Inflammatory macrophage treated with lipopolysaccharide for 1 hour (primary cell): Measurements from ENCODE around the gene GGCX.

Source experiments
- DNase-seq, 2 donors: peaks; one replicate each; pipeline ENCODE4 v3.0.0-alpha.2; 2020 to 2022

The GGCX gene

GRCh38 chr2:85539361-85540132 lies 21.7 kb downstream of the GGCX start:
- DNase-seq = peak; percentile 47 to 57

GRCh38 chr2:85538507-85539360 lies 22.6 kb downstream of the GGCX start, which contains the start of gene MAT2A:
TSS of gene MAT2A (plus strand) at chr2:85539168. CDS start at chr2:85539288, 120 bp downstream.
- DNase-seq = peak; percentile 79 to 92

- DNase-seq = peak; percentile 16 to 29
These were observed 23.4 kb downstream of the GGCX start for GRCh38 chr2:85537600-85538506.

GRCh38 chr2:85536479-85536878 lies 24.8 kb downstream of the GGCX start:
- DNase-seq = peak in 1 of 2 donors; percentile 12

- peak; percentile 50 to 69 for DNase-seq
These were observed 26.4 kb downstream of the GGCX start for GRCh38 chr2:85534881-85535280.

- no peak for DNase-seq
These were observed 27.2 kb downstream of the GGCX start for GRCh38 chr2:85534099-85534498.

- no peak for DNase-seq
These were observed 29.7 kb downstream of the GGCX start for GRCh38 chr2:85531589-85531988.

- DNase-seq = no peak
These were observed 31.5 kb downstream of the GGCX start for GRCh38 chr2:85529809-85530208.

- DNase-seq = no peak
These were observed 32.9 kb downstream of the GGCX start for GRCh38 chr2:85528355-85528754.

- DNase-seq = no peak
These were observed 33.5 kb downstream of the GGCX start for GRCh38 chr2:85527787-85528186.

GRCh38 chr2:85525567-85525966 lies 35.7 kb downstream of the GGCX start:
- DNase-seq = peak in 1 of 2 donors; percentile 34

GRCh38 chr2:85525029-85525428 lies 36.3 kb downstream of the GGCX start:
- DNase-seq = no peak

- no peak for DNase-seq
These were observed 36.9 kb downstream of the GGCX start for GRCh38 chr2:85524336-85524908.

- DNase-seq = no peak
These were observed 37.4 kb downstream of the GGCX start for GRCh38 chr2:85523903-85524335.

GRCh38 chr2:85523062-85523902 lies 38.0 kb downstream of the GGCX start:
- DNase-seq = no peak

- DNase-seq = no peak
These were observed 39.1 kb downstream of the GGCX start for GRCh38 chr2:85522090-85522647.

GRCh38 chr2:85516653-85517389 lies 44.5 kb downstream of the GGCX start:
- DNase-seq = no peak

- DNase-seq = no peak
These were observed 47.0 kb downstream of the GGCX start for GRCh38 chr2:85514323-85514722.

- DNase-seq = peak; percentile 55 to 77
These were observed 50.1 kb downstream of the GGCX start for GRCh38 chr2:85511008-85511811.
